C4-2B (cell line): ENCODE measurements around the gene GRIN2D.

Experiments
- H3K27ac ChIP-seq: fragments of 450-650 bp; 2 replicates; pipeline ENCODE4 v1.5.1; 2017
- CTCF ChIP-seq: fragments of 450-650 bp; conservative IDR thresholded peaks from 2 replicates; pipeline ENCODE4 v1.5.1; 2017; ENCODE audit warnings: mild to moderate bottlenecking
- ZFX ChIP-seq: fragments of 450-650 bp; IDR thresholded peaks from 2 replicates; pipeline ENCODE4 v1.6.1; 2017

Gene GRIN2D

GRCh38 chr19:48400018-48400742 is 6.7 kb downstream of the GRIN2D start:
- no peak overlapping the region for H3K27ac ChIP-seq
- TF ChIP-seq ZFX (no peak), CTCF (no peak)

GRCh38 chr19:48401287-48401686 is 7.8 kb downstream of the GRIN2D start:
- no peak for TF ChIP-seq CTCF
- no peak for TF ChIP-seq ZFX
- H3K27ac ChIP-seq: no peak overlapping the region

GRCh38 chr19:48403606-48404005 is 10.1 kb downstream of the GRIN2D start:
- H3K27ac ChIP-seq: no peak overlapping the region
- TF ChIP-seq ZFX: no peak
- no peak for TF ChIP-seq CTCF

- H3K27ac ChIP-seq: no peak overlapping the region
- TF ChIP-seq ZFX: no peak
- TF ChIP-seq CTCF: no peak
Observed at GRCh38 chr19:48405010-48405659, 11.7 kb downstream of the GRIN2D start.

- TF ChIP-seq CTCF: no peak
- TF ChIP-seq ZFX: no peak
- no peak overlapping the region for H3K27ac ChIP-seq
Observed at GRCh38 chr19:48405850-48406249, 12.4 kb downstream of the GRIN2D start.

GRCh38 chr19:48413879-48414587 is 20.6 kb downstream of the GRIN2D start:
- TF ChIP-seq CTCF (no peak), ZFX (no peak)

GRCh38 chr19:48415395-48415794 is 21.9 kb downstream of the GRIN2D start:
- TF ChIP-seq CTCF (no peak), ZFX (no peak)
- no peak overlapping the region for H3K27ac ChIP-seq

More at GRCh38 chr19:48413879-48414587, 20.6 kb downstream of the GRIN2D start:
- H3K27ac ChIP-seq: no peak overlapping the region
